ENCODE measurements around the gene SH3BGRL.
"Not testable (repeated sequence)": the region's sequence is repeated elsewhere in the genome, so short reads cannot be mapped to it uniquely, and the experiment has no call there.

SH3BGRL gene

DNA sequence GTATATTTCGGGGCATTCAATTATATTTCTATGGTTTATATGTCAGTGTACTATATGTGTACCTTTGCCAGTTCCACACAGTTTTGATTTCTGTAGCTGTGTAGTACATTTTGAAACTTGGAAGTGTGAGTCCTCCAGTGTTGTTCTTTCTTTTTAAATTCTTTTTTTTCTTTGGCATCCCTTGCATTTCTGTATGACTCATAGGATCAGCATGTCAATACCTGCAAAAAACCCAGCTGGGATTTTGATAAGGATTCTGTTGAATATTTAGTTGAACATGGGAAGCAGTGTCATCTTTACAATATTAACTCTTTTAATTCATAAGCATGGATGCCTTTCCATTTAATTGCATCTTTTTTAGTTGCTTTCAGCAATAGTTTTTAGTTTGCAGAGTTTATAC, 100.0 kb downstream of the SH3BGRL start:
- H3K36me3 Mint-ChIP-seq: peaks cover 6% of the 10 kb centered on the region
- H3K4me3 Mint-ChIP-seq: no peak overlapping the region
- H3K9me3 Mint-ChIP-seq: no peaks in the 10 kb centered on the region
- peaks cover 8% of the 10 kb centered on the region for H3K4me1 Mint-ChIP-seq
- H3K27me3 Mint-ChIP-seq: no peaks in the 10 kb centered on the region
- H3K27ac Mint-ChIP-seq: no peak overlapping the region

DNA sequence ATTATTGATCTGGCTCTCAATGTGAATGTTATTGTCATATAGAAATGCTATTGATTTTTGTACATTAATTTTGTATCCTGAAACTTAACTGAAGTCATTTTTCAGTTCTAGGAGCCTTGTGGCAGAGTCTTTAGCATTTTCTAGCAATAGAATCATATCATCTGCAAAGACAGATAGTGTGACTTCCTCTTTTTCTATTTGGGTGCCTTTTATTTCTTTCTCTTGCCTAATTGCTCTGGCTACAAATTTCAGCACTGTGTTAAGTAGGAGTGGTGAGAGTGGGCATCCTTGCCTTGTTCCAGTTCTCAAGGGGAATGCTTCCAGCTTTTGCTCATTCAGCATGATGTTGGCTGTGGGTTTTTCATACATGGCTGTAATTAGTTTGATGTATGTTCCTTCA, 102.7 kb downstream of the SH3BGRL start:
- peaks cover 6% of the 10 kb centered on the region for H3K36me3 Mint-ChIP-seq
- H3K4me1 Mint-ChIP-seq: peaks cover 8% of the 10 kb centered on the region
- no peak overlapping the region for H3K4me3 Mint-ChIP-seq
- H3K27me3 Mint-ChIP-seq: no peaks in the 10 kb centered on the region
- no peaks in the 10 kb centered on the region for H3K9me3 Mint-ChIP-seq
- no peak overlapping the region for H3K27ac Mint-ChIP-seq

DNA sequence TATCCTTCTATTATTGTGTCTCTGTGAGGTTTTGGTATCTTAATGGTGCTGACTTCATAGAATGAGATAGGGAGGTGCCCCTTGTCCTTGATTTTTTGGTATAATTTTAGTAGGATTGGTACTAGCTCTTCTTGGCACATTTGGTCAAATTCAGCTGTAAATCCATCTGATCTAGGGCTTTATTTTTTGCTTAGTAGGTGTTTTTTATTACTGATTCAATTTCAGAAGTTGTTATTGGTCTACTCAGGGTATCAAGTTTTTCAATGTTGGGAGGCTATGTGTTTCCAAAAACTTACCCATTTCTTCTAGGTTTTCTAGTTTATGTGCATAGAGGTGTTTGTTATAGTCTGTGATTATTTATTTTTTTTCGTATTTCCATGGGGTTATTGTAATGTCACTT, 103.3 kb downstream of the SH3BGRL start:
- Mint-ChIP-seq H3K36me3 (peaks cover 6% of the 10 kb centered on the region), H3K27me3 (no peaks in the 10 kb centered on the region), H3K4me1 (peaks cover 8% of the 10 kb centered on the region), H3K27ac (no peak overlapping the region), H3K9me3 (no peaks in the 10 kb centered on the region), H3K4me3 (no peak overlapping the region)

DNA sequence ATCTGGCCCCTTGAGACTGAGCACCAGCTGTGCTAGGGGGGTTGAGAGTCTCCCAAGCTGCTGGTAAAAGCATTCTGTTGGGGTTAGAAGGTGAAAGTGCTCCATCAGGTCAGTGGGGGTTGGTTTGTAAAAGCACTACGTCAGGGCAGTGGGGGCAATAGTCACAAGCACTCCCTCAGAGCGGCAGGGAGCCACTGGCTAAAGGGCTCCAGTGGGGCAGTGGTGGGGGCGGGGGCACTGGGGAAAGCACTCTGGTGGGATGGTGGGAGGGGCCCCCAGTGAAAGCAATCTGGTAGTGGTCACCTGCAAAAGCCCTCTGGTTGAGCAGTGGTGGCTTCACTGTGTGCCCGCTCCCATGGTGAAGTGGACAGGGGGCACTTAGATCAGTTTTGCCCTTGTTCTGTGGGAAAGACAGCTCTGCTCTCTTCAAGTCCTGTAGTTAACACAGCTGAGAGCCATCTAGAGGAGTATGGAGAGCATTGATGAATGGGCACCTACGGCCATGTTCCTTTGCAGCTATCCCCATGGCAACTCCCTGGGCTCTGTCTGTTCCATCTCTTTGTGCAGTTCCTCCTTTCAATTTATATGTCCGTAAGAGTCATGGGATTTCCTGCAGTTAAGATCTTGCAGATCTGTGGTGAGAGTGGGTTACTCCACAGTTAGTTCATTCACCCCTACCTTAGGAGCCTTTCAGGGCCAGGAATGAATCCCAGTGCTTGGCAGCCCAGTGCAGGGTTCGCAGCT, 106.4 kb downstream of the SH3BGRL start:
- Mint-ChIP-seq H3K4me1 (peaks cover 20% of the 10 kb centered on the region), H3K36me3 (peaks cover 9% of the 10 kb centered on the region), H3K4me3 (no peak overlapping the region), H3K9me3 (peaks cover 5% of the 10 kb centered on the region), H3K27me3 (no peaks in the 10 kb centered on the region), H3K27ac (no peak overlapping the region)

DNA sequence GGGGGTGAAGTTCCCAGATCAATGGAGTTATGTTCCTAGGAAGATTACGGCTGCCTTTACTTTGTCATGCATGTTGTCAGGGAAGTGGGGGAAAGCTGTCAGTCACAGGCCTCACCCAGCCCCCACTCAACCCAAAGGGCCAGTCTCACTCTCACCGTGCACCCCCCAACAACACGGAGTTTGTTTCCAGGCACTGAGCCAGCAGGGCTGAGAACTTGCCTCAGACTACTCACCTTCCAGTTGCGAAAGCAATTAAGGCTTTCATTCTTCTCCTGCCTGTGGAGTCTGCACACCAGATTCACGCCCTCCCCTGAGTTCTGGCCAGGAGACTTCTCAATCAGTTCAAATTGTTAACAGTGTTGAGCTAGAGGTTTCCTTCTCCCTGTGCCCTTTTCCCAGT, 114.3 kb downstream of the SH3BGRL start:
- Mint-ChIP-seq H3K36me3 (peaks cover 27% of the 10 kb centered on the region), H3K4me3 (no peak overlapping the region), H3K27ac (no peak overlapping the region), H3K27me3 (no peaks in the 10 kb centered on the region), H3K4me1 (peaks cover 18% of the 10 kb centered on the region), H3K9me3 (peaks cover 9% of the 10 kb centered on the region)

DNA sequence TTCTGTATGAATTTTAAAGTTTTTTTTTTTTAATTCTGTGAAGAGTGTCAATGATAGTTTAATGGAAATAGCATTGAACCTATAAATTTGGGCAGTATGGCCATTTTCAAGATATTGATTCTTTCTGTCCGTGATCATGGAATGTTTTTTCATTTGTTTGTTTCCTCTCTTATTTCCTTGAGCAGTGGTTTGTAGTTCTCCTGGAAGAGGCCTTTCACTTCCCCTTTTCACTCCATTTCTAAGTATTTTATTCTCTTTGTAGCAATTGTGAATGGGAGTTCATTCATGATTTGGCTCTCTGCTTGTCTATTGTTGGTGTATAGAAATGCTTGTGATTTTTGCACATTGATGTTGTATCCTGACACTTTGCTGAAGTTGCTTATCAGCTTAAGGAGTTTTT, 129.8 kb downstream of the SH3BGRL start:
- H3K4me3 Mint-ChIP-seq, H3K27me3 Mint-ChIP-seq, H3K9me3 Mint-ChIP-seq, H3K27ac Mint-ChIP-seq, H3K4me1 Mint-ChIP-seq: not testable (repeated sequence)
- H3K36me3 Mint-ChIP-seq: peaks cover 41% of the 10 kb centered on the region

DNA sequence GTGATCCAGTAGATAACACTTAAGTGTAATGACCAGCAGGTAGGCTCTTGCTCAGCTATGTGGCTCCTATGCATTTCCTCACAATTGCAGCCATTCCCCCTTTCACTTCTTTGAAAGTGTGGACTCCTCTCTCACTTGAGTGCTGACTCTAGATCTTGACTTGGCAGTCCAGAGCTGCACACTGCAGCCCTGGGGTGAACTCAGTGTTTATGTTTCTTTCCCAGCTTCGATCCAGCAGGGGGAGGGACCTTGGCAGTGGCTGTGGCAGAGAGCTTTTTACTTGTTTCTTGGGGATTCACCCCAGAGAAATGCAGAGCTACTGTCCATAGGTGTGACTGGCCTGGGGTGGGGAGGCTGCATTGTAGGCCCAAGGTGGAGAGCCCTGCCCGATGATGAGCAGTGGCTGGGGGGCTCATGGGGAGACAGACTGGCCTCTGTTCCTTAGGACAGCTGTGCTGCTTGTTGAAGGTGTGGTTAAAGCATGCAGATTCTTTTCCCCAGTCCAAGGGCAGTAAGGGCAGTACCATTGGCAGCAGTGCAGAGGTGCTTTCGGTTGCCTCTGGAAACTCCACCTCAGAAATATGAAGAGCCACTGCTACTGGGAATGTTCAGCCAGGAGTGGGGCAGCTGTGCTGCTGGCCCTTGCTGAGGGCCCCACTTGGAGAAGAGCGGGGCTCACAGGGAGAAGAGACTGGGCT, 134.7 kb downstream of the SH3BGRL start:
- peaks cover 42% of the 10 kb centered on the region for H3K36me3 Mint-ChIP-seq
- no peaks in the 10 kb centered on the region for H3K4me1 Mint-ChIP-seq
- H3K9me3 Mint-ChIP-seq: no peaks in the 10 kb centered on the region
- no peak overlapping the region for H3K27ac Mint-ChIP-seq
- no peak overlapping the region for H3K4me3 Mint-ChIP-seq
- H3K27me3 Mint-ChIP-seq: no peaks in the 10 kb centered on the region

DNA sequence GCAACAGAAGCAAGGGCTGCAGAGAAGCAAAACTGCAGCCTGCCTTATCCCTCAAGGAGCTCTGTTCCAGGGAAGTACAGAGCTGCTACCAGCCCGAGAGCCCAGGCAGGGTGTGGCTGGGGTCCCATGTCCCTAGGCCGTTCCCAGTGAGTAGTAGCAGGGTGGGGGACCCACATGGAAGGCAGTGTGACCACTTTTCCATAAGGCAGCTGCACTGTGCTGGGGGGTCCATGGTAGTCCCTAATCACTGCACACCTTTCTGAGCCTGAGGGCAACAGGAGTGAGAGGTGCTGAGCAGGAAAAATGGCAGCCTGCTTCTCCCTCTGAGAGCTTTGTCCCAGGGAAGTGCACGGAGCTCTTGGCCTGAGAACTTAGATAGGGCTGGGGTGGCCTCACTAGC, 135.9 kb downstream of the SH3BGRL start:
- Mint-ChIP-seq H3K4me3 (no peak overlapping the region), H3K27me3 (no peaks in the 10 kb centered on the region), H3K27ac (no peak overlapping the region), H3K4me1 (no peaks in the 10 kb centered on the region), H3K36me3 (peaks cover 33% of the 10 kb centered on the region), H3K9me3 (no peaks in the 10 kb centered on the region)

DNA sequence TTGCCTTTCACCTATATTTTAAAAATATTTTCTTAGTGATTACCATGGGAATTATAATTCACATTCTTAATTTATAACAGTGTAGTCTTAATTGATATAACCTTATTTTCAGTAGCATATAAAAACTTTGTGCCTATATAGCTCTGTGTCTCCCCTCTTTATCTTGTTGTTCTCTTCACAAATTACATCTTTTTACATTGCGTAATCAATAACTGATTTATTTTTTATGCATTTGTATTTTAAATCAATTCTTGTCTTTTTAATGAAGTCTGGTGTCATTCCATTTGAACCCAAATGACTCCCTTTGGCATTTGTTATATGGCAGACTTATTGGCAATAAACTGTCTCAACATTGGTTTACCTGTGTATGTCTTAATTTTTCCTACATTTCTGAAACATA, 137.0 kb downstream of the SH3BGRL start:
- Mint-ChIP-seq H3K27me3 (no peaks in the 10 kb centered on the region), H3K9me3 (no peaks in the 10 kb centered on the region), H3K4me3 (no peak overlapping the region), H3K4me1 (no peaks in the 10 kb centered on the region), H3K36me3 (peaks cover 23% of the 10 kb centered on the region), H3K27ac (no peak overlapping the region)

DNA sequence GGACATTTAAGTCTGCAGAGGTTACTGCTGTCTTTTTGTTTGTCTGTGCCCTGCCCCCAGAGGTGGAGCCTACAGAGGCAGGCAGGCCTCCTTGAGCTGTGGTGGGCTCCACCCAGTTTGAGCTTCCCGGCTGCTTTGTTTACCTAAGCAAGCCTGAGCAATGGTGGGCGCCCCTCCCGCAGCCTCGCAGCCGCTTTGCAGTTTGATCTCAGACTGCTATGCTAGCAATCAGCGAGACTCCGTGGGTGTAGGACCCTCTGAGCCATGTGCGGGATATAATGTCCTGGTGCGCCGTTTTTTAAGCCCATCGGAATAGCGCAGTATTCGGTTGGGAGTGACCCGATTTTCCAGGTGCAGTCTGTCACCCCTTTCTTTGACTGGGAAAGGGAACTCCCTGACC, 143.4 kb downstream of the SH3BGRL start:
- not testable (repeated sequence) for H3K4me1 Mint-ChIP-seq, H3K4me3 Mint-ChIP-seq, H3K27me3 Mint-ChIP-seq, H3K9me3 Mint-ChIP-seq, H3K36me3 Mint-ChIP-seq, H3K27ac Mint-ChIP-seq
